Esophagus squamous epithelium (tissue), 4 donors: ENCODE measurements around the gene RAI14.

Experiments used
- POLR2A ChIP-seq, 4 donors: fragments of 450-650 bp; IDR thresholded peaks; one replicate each; pipeline ENCODE4 v1.6.1; 2017; ENCODE audit warnings: antibody characterized with exemption in 4 of 4, mild to moderate bottlenecking in 4 of 4, moderate library complexity in 3 of 4
- TF ChIP-seq, protein P1 (sequence below), 6 experiments: fragments of 450-650 bp in 4 of 6; fragments of 200-600 bp in 2 of 6; sonication (generic) in 2 of 6; IDR thresholded peaks; one replicate each; pipeline ENCODE4 v1.5.1; 2016 to 2019; ENCODE audit warnings: antibody characterized with exemption in 6 of 6, mild to moderate bottlenecking in 4 of 6, moderate library complexity in 4 of 6

DNA sequence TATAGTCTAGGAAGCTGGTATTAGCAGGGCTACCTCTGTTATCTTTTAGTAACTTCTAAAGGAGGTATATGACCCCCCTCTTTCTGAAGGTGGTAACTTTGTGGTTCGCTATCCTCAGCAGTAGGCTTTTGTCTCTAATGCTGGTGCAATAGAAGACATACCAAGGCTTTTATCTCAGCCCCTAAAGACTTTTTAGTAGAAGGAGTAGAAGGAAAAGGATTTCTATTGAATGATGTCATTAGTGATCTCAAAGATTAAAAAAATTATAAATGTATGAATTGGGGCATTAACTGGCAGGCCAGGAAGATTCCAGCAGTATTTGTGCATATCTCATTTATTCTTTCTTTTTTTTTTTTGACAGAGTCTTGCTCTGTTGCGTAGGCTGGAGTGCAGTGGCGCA, 78.2 kb downstream of the RAI14 start:
- TF ChIP-seq, protein P1, sequence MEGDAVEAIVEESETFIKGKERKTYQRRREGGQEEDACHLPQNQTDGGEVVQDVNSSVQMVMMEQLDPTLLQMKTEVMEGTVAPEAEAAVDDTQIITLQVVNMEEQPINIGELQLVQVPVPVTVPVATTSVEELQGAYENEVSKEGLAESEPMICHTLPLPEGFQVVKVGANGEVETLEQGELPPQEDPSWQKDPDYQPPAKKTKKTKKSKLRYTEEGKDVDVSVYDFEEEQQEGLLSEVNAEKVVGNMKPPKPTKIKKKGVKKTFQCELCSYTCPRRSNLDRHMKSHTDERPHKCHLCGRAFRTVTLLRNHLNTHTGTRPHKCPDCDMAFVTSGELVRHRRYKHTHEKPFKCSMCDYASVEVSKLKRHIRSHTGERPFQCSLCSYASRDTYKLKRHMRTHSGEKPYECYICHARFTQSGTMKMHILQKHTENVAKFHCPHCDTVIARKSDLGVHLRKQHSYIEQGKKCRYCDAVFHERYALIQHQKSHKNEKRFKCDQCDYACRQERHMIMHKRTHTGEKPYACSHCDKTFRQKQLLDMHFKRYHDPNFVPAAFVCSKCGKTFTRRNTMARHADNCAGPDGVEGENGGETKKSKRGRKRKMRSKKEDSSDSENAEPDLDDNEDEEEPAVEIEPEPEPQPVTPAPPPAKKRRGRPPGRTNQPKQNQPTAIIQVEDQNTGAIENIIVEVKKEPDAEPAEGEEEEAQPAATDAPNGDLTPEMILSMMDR (IDR thresholded peaks at IDR 0.05): no peak
- no peak for TF ChIP-seq POLR2A (IDR thresholded peaks at IDR 0.05)
